Measurements from ENCODE around the gene GJD3.
A peak's percentile ranks its signal among the peaks of the same experiment; 100 is the strongest.

The GJD3 gene

DNA sequence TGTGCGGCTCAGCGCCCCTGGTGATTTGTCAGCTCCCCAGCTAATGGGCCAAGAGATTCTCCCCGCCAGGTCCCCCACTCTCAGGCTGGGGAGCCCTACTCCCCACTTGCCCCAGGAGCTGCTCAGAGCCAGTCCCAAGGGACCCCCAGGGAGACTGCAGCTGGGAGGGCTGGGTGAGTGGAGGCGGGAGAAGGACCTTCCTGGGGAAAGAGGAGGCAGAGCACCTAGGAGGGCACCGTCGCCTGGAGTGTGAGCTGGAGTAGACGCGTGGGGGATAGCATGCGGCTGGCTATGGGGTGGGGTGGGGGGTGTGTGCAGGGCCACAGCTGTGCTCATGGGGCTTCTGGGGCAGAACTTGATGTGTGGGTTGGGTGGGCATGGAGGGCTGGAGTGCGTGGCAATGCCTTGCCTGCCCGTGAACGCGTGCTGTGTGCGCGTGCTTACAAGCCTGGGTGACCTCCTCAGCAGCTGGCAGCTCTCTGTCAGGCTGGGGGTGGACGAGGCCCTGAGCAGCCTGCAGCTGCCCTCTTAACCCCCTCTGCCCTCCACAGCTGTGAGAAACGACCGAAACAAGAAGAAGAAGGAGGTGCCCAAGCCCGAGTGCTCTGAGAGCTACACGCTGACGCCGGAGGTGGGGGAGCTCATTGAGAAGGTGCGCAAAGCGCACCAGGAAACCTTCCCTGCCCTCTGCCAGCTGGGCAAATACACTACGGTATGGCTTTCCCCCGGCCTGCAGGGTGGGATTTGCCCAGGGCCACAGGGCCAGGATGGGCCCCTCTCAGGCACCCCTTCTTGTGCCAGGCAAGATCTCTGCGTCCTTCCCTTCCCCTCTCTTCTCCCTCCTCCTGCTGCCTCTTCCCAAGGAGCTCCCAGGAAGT lies 12.9 kb downstream of the GJD3 start:
- no peak for ATAC-seq

DNA sequence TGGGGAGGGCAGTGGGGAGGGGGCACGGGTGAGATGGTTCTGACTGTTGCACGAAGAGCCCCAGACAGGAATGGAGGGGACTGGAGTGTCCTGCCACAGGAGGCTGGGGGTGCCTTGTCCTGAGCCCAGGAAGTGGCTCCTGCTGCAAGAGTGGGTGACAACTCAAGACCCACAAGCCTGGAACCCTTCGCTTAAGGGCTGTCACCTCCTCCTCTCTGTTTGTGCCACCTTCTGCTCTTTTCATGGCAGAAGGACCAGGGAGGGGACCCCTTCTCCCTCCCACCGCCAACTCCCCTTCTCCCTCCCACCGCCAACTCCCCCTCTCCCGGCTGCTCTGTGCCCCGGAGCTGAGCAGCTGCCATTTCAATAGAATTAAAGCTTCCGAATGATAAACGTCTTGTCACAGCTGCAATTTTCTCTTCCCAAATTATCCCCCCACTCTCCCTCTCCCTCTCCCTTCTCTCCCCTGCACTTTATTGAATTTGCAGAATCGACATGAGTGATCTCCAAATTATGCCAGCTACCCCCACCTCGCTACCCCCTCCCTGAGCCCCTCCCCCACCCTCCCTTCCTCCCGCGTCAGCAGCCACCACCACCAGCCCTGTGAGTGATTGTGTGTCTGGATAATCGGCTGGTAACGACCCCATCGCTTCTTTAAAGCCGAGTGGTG lies 13.7 kb downstream of the GJD3 start:
- no peak for ATAC-seq

DNA sequence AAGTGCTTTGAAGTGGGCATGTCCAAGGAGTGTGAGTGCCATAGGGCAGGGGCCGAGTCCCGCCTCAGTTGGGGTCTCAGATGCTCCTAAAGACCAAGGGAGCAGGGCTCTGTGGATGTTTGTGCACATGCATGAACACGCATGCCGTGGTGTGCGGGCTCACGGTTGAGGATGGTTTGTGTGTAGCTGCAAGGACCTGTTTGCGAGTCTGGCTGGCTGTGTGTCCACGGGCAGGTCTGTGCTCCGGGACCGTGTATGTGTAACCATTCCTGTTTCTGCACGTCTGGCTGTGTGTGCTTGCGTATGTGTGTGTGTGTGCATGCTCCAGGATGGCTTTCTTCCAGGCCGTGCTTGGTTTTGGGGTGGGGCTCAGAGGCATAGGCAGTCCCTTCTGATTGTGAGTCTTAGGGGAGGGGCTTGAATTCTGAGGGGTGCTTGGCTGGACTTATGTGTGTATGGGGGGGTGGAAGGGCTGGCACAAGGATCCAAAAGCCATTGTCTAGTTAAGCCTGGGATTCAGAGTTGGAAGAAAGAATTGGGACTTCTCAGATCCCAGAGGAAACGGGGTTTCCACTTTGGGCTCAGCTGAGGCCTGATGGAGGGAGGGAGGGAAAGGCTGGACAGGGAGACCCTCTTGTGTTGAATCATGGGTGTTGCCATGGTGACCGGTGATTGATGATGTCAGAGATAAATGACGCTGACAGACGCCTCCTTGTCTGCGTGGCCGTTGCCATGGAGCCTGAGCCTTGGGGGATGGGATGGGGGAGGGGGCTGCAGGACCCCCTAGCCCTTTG lies 14.4 kb downstream of the GJD3 start:
- ATAC-seq: no peak

DNA sequence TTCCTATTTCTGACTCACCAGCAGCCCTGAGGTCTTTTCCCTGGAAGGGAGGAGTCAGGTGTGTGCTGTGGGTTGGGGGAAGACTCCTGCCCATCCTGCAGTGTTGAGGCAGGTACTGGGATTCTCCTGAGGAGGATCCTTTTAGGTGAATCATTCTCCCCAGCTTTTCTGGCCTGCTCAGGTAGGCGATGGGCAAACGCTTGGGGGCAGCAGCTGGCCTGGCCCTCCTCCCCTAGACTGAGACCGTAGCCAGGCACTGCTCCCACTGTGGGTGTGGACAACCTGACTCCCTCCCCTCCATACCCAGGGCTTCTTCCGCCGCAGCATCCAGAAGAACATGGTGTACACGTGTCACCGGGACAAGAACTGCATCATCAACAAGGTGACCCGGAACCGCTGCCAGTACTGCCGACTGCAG lies 15.1 kb downstream of the GJD3 start:
- no peak for ATAC-seq

DNA sequence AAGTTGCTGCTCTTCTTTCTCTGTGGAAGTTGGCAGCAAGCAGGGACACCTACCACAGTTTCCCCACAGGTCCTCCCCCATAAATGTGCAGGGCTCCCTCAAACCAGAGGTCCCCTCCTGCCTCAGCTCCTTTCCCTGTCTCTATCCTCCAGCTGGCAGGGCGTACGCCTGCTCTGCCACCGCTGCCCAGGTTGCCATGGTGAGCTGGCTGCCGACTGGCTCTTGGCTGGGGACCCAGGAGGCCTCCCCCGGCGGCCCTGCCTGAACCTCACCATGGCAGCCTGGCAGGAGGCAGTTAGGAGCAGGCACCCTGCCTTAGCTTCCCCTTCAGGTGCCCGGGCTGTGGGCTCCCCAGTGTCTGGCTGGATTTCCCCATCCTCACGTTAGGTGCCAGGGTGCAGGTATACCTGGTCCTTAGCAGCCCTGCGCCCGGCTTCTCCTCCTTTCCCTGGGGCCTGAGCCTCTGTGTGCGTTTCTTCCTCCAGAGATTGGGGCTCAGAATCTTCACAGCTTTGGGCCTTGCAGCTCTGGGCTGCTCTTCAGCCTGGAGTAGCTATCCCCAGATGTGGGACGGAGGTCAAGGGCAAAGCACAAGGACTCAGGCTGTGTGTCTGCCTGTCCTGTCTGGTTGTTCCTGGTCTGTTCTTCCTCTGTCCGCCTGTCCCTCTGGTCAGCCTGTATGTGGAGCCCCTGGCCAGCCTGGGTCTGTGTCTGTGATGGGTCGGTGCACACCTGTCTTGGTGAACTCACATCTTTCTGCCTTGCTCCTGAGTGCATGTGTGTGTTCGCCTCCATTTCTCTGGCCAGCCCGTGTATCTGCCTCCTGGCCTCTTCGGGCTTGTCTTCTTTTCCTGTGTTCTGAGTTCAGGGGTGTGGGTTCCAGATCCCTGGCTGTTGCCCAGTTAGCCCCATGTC lies 15.7 kb downstream of the GJD3 start:
- ATAC-seq: no peak

DNA sequence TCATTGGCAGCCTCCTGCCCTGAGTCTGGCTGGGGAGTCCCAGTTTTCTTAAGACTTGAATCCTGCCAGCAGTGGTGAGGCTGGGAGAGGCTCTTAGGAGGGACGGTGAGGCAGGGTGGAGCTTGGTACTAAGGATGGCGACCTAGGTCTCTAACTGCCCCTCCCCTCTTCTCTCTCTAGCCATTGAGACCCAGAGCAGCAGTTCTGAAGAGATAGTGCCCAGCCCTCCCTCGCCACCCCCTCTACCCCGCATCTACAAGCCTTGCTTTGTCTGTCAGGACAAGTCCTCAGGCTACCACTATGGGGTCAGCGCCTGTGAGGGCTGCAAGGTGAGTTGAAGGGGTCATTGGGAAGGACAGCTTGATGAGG lies 16.4 kb downstream of the GJD3 start:
- no peak for ATAC-seq

DNA sequence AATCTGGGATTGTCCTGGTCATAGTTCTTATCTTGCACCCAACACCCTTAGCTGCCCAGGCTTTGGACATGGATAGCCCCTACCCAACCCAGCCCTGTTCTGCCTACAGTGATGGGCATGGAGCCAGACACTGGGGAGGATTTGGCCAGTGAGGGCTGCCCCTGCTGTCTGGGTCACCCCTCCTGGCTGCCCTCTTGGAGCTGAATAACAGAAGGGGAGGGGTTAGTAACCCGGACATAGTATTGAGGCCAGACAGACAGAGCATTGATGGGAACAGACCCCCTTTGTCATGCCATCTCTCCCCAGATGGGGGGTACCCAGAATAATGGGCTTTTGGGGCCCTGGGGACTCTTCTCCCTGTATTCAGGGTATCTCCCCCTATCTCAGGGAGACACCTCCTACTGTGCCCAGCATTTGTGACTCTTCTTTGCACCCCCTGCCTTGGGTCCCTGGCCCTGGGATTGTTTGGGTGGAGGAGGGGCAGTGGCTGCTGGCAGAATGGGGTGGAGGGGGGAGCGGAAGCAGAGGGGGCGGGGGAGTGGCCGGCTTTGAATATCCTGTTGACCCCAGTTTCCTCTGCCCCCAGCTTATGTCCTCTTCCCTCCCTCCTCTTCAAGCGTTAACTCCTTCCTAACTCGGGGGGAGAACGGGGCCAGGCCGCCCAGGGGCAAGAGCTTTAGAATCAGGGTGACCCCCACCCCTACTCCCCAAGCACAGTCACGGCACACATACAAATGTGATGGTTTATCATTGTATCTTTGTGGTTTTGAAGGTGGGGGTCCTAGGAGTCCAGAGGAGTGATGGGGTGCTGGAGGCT lies 17.0 kb downstream of the GJD3 start:
- ATAC-seq: no peak

DNA sequence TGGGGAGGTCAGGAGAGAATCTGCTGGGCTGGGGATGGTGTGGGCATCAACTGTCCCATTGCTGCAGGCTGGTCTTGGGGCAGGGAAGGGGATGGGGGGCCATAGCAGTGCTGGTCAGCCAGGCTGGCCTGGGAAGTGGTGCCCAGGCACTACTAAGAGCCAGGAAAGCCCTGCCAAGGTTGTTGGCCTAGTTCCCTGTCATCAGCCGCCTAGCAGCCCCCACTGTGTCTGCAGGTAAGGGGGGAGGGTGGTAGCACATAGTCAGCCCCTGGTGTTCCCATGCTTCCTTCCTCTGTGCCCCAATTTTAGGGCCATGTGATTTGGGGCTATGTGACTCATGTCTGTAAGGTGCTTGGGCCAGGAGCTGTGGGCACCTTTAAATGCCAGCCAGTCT lies 17.8 kb downstream of the GJD3 start:
- ATAC-seq: no peak

DNA sequence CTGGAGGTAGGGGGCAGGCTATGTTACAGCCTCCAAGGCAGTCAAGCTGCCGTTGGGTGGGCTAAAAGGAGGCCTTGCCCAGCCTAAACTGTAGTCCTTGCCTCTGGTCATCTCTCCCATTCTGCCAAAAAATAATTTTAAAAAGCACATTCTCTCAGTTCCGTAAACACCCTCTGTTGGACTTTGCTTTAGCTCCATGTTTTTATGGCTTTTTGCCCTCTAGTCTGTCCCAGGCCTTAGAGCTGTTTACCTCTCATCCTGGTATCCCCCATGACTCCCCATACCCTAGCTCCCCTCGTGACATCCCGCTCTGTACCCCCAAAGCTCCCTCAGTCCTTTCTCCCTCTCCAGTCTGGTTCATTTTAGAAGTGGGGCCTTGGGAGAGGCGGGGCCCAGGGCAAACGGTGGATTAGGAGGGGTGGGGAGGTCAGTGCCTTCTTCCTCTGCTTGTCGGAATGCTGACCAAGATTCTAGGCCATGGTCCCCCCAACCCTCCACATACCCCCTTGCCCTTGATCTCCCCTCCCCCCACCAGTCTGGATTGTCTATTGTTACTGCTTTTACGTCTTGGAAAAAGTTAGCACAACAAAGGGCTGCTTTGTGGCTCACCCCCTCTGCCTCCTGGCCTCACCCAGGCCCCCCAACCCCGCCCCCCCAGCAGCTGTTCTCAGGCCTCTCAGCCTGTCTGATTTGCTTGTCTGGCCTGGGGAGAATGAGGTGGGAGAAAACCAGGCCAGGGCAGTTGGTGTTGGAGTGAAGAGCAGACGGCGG lies 18.4 kb downstream of the GJD3 start:
- no peak for ATAC-seq

DNA sequence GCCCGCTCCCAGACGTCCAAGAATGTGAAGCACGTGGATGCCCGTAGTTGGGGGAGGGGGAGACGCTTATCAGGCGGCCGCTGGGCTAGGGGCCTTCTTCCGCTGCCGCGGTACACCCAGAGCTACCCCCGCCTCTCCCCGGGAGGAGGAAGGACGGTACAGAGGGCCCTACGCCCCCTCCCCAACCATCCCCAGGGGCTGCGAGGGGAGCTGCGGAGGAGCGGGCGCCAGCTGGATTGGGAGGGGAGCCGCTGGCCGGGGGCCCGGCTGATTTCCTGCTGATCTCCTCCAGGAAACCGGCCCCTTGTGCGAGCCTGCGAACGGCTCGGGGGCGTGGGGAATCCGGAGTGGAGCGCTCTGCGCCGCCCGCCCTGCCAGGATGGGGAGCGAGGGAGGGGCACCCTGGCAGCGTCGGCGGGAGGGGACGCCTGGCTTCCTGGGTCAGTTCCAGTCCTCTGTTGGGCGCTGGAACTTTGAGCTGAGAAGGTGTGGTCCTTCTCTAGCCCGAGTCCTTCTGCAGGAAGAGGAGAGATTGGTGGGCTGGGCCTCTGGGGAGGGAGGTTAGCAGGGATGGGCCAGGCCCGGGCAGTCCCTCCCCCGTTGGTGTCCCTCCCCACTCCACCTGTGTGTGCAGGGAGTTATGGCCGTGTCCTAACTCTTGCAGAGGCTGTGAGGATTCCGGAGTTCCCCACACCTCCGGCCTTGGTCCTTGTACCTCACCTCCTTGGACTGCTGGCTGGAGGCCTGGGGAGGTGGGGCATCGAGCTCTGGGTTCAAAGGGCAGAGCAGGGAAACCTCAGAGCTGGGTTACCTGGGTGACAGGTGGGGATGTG lies 19.2 kb downstream of the GJD3 start:
- ATAC-seq: no peak

DNA sequence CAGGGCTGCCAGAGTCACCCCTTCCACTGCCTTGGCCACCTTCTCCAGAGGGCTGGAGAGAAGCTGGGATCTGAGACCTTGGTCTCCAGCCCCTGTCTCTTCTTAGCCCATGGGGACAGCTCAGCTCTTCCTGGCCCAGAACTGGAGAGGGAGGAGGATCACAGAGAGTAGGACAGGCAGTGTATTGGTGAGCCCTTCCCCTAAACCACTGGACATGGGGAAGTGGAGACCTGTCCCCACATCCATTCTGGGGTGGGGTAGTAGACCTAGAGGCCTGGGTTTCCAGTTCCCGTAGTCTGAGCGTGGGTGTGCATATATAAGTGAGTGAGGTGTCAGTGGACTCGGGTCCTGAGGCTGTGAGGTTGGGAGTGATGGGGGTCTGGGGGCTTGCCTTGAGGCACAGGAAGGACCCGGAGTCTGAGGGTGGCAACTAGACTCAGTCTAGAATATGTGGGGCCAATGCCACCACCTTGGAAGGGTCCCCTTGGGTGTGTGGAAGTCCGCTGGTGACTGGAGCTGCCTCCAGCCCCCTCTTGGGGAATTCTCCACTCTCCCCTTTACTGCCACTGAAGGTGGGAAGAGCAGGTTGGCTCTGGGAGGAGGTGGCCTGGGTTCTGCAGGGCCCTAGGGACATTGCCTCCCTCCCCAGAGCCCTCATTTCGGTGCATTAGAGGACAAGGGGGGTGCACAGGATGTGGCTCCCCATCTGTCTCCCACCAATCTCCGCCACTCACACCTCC lies 19.9 kb downstream of the GJD3 start:
- no peak for ATAC-seq

DNA sequence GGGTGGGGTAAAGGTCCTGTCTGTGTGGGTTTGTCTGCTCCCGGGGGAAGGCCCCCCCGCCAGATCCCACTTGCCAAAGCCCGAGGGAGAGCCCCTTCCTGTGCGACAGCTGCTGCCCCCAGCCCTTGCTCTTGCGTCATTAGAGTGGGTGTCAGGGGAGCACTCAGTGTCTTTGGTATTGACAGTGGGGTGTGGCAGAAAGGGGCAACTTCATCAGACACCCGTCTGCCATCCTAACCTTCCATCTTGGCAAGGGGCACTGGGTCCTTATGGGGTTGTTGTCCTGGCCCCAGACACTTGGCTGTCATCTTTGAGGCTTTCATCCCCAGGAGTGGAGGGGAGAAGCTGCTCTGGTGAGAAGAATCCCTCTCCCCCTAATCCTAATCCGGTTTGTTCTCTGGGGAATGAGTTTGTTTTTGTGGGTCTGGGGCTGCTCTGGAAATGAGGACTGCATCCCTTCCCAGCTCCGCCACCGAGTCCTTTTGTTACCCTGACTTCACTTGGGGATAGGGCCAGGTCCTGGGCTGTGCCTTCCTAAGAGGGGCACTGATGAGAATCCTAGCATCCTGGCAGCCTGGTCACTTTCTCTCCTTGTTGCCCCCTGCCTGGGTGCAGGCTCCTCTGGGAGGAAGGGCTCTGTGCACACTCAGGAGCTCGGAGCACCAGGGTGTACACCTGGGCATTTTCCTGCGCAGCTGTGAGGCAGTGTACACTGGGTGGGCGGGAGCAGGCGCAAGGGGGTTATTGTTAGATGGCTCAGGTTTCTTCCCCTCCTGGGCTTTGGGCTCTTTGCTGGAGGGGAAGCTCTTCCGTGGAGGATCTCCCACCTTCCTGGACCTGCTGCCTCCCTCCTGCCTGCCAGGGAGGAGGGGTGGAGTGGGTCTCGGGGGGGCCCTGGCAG lies 21.1 kb downstream of the GJD3 start:
- no peak for ATAC-seq

DNA sequence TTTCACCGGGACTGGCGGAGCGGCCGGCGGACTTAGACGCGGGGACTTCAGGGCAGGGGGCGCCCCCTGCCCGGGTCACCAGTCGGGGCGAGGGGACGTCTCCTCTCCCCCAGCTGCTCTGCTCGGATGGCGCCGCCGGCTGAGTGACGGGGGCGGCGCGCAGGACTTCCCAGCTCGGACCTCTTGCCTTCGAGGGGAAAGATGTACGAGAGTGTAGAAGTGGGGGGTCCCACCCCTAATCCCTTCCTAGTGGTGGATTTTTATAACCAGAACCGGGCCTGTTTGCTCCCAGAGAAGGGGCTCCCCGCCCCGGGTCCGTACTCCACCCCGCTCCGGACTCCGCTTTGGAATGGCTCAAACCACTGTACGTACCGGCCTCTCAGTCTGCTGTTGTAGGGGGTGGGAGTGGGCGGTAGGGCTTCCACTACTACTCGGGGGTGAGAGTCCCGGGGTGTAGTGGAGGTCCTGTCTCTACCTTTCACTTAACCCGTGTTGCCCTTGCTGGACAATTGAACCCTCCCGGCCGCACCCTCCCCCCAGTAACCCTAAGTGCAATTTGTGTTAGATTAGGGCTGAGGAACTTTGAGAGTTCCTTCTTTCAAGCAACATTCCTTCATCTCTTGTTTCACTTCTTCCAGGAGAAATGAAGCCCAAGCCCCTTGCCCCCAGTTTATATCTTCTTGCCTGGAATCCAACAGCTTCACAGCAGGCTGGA lies 21.9 kb downstream of the GJD3 start:
- ATAC-seq: no peak

DNA sequence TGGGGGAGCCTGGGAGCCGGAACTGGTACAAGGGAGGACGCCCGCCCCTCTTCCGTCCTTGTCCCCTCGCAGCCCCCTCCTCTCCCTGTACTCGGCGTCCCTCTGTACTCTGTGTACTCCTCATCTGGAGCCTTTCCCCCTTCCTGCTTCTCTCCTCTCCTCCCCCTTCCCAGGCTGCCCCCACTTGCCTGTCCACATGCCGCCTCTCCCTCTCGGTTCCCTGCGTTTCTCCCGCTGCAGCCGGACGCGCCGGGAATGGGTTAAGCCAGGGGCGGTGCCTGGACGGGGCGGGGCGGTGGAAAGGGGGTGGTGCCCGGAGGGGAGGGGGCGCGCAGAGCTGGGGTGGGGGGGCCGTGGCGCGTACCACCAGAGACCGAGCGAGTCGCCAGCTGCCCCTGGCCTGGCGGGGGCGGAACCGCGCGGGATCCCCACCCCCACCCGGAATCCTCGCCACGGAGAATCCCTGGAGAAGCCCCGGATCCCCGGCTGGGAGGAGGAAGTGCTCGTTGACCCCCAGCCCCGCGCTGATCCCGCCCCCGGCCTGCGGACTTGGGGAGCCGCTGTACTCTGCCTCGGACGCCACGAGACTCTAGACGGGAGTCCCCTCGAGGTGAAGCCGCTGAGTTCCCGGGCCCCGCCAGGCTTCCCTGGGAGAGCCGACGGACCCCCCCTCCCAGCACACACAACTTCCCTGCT lies 22.6 kb downstream of the GJD3 start:
- no peak for ATAC-seq

DNA sequence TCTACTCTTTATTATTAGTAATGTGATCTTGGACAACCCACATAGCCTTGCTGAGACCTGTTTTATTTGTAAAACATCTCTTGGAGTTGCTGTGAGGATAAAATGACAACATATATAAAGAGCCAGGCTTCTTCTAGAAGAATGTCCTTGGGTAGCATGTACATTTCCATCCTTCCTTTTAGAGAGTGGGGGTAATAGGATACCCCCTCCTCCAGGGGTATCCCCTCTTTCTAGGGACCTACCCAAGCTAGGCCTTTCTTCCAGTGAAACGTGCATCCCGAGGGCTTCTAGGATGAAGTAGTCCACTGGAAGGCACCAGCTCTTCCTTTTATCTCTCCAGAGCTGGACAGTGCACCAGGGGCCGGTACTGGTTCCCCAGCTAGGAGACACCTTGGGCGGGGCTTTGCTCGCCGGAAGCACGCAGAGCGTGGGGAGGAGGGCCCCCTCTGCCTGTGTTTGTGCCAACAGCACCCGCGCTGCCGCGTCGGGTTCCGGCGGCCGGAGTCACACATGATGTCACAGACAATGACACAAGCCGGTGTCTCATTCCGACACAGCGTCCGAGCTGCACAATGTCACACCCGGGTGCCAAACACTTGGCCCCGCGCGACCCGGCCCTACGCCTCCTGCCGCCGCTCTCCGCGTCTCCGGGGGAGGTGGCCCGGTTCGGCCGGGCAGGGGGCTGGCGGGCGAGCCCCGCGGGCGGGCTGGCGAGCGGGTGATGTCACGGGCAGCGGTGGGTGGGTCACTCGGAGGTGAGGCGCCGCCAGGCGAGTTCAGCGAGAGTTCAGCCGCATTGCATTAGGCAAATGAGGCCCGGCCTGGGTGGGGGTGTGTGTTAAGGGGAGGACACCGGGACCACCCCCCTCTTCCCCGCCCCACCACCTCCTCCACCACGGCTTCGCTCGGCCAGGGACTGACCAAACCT lies 23.4 kb downstream of the GJD3 start:
- ATAC-seq: peak; percentile 89 to 92
